AG09319 (cell line): Measurements from ENCODE around the gene HDAC8.

Experiments used
- DNase-seq: peaks from one replicate; pipeline ENCODE4 v3.0.0-alpha.2; 2010; ENCODE audit warnings: low read depth; ENCODE audit errors: extremely low read depth
- TF ChIP-seq, protein P1 (sequence below): IDR thresholded peaks from 2 replicates; pipeline ENCODE4 v1.5.1; 2011; ENCODE audit warnings: low read depth, mild to moderate bottlenecking, inconsistent platforms, low read length, moderate library complexity

The HDAC8 gene

DNA sequence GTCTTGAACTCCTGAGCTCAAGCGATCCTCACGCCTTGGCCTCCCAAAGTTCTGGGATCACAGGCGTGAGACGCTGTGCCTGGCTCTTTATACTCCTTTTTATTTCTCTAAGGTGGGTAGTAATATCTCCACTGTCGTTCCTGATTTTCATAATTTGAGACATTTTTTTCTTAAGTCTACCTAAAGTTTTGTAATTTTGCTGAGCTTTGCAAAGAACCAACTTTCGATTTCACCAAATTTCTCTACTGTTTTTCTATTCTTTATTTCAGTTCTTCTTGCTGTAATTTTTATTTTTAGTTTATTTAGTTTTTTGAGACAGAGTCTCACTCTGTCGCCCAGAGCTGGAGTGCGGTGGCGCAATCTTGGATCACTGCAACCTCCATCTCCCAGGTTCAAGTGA lies 196.5 kb downstream of the HDAC8 start:
- DNase-seq = no peak
- TF ChIP-seq, protein P1, sequence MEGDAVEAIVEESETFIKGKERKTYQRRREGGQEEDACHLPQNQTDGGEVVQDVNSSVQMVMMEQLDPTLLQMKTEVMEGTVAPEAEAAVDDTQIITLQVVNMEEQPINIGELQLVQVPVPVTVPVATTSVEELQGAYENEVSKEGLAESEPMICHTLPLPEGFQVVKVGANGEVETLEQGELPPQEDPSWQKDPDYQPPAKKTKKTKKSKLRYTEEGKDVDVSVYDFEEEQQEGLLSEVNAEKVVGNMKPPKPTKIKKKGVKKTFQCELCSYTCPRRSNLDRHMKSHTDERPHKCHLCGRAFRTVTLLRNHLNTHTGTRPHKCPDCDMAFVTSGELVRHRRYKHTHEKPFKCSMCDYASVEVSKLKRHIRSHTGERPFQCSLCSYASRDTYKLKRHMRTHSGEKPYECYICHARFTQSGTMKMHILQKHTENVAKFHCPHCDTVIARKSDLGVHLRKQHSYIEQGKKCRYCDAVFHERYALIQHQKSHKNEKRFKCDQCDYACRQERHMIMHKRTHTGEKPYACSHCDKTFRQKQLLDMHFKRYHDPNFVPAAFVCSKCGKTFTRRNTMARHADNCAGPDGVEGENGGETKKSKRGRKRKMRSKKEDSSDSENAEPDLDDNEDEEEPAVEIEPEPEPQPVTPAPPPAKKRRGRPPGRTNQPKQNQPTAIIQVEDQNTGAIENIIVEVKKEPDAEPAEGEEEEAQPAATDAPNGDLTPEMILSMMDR = no peak

DNA sequence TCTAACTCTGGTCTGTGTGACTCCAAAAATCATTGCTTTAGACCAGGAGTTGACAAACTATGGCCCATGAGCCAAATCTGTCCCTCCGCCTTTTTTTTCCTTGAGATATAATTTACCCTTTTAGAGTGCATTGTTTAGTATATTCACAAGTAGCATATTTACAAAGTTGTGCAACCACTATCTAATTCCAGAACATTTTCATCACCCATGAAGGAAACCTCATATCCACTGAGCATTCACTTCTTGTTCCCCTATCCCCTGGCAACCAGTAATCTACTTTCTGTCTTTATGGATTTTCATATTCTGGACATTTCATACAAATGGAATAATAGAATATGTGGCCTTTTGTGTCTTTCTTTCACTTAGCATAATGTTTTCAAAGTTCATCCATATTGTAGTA lies 199.5 kb downstream of the HDAC8 start:
- no peak for DNase-seq
- TF ChIP-seq, protein P1 = no peak

DNA sequence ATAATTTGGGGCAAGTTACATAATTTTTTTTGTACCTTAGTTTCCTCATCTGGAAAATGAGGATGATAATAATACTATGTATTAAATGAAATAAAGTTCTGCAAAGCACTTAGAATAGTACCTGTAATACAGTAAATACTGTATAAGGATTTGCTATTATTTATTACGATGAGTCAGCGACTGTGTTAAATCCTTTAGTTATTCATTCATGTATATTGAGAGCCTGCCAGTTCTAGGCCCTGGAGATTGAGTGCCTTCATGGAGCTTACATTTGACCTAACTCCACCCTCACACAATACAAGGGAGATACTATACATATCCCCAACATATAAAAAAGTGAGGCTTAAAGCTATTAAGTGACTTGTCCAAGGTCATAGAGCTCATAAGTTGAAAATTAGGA lies 199.9 kb downstream of the HDAC8 start:
- no peak for DNase-seq
- TF ChIP-seq, protein P1 = no peak

DNA sequence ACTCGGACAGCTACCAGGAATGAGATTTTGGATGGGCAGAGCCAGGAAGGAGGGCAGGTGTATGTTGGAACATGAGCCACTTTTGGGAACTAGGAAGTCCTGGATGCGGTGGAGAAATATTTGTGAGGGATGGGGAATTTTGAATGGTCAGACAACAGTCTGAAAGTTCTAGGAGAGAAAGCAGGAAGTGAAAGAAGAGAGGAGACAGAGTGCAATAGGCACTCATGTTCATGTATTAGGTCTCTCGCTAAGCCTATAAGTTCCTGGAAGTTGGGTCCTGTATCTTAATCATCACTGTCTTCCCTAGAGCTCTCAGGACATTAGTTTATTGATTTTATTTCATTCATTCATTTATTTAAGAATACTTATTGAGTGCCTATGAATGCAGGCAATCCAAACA lies 201.2 kb downstream of the HDAC8 start:
- TF ChIP-seq, protein P1 = no peak
- DNase-seq = no peak

DNA sequence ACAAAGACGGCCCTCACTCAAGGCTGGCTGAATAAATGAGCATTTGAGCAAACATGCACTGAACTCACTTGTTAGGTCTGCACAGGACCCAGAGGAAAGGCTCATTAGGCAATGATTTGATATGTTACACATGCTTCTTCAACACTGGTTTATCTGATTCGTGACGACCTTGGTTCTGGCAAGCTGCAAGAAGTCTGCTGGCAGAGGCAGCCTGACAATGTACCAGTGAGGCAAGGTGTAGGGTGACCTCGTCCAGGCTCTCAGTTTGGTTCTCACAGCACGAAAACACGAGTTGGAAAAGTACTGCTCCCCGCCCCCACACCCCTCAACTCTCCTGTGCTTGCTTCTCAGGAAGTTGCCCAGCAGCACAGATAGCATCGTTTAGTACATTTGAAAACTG lies 203.8 kb downstream of the HDAC8 start:
- TF ChIP-seq, protein P1 = no peak
- no peak for DNase-seq

DNA sequence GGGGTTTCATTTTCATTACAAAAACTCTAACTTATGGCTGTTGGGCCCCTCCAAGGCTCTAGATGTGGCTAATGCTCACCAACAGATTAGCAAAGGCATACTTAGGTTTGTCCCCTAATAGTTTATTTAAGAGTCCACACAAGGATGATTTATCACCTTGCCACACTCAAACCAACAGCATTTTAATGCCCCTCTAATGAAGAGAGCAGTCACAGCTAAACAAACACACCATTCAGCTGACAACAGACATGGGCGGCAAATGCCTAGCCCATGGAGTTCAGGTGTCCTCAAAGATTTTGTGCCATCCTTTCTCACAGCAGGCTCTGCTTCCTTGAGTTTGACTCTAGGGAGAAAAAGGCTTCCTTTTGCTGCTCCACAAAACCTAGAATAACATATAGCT lies 205.1 kb downstream of the HDAC8 start:
- TF ChIP-seq, protein P1 = no peak
- DNase-seq = no peak

DNA sequence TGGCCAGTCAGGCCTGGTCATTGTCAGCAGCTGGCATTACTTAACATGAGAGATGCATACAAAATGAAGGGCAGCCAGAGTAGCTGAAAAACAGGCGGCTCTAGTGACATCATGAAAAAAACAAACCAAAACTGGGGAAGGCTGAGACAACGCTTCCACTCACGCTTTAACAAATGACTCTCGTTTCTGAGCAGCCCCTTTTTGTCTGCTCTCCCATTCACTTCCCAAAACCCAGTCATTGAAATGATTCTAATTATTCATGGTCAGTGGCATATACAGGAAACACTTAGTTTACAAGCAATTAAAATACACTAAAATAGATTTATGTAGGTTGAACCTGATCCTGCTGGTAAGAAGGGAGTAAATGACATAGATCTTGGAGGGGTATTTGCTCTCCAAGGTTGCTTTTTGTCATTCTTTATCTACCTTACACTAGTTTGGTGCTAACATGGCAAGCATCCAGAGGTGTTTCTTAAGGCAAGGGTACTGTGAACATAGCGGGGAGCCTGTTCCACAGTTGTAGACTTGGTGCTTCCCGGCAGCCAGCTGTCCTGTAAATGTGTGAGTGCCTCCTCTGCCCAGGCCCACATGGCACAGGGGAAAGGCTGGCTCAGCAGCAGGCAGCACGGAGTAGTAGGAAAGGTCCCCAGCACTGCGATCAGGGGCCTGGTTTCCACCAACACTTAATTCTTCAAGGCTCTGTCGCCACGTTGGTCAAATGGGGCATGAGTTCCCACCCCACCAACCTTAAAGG lies 205.8 kb downstream of the HDAC8 start:
- no peak for DNase-seq
- TF ChIP-seq, protein P1 = no peak
